ENCODE measurements around the gene MAPK1IP1L.

DNA sequence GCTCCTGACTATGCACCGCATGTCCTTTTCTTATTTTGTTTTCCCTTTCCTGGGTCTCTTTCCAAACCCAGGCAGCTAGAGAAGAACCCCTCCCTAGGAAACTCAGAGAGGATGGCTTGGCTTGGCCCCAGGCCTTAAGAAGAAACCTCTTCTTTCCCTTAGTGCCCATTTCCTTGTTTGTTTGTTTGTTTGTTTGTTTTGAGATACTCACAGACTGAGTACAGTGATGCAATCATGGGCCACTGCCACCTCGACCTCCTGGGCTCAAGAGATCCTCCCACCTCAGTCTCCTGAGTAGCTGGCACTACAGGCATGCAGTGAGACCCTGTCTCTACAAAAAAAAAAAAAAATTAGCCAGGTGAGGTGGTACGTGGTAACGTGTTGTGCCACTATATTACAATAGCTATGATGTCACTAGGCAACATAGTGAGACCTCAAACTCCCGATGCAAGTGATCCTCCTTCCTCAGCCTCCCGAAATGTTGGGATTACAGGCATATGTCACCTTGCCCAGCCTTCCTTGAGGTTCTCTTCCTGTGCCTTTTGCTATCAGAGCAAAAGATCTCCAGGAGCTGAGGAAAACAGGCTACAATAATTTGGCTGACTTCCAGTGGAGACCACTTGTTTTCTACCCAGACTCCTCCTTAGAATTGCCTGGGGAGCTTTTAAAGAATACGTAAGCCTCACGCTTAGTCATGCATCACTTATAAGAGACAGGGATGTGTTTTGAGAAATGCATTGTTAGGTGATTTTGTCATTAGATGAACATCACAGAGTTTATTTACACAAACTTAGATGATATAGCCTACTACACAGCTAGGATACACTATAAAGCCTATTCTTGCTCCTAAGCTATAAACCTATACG lies 43.1 kb downstream of the MAPK1IP1L start:
- TF ChIP-seq CTCF (conservative IDR thresholded peaks at IDR 0.05; ENCODE audit: low read depth, low read length): no peak
- TF ChIP-seq EZH2 (IDR thresholded peaks at IDR 0.05; ENCODE audit: low read length, unreplicated experiment): no peak
- no peak for TF ChIP-seq EZH2phosphoT487 (IDR thresholded peaks at IDR 0.05; ENCODE audit: borderline replicate concordance, low read length)

All from PC-3 (cell line).